Thyroid gland (tissue), 4 donors: ENCODE data around the gene MAGI3. TPM values are rescaled to one million over a fixed set of nuclear protein-coding genes. Genes with fewer than 3 reads are reported as not detected.

Source experiments
- DNase-seq, 2 donors: peaks; one replicate each; pipeline ENCODE4 v3.0.0-alpha.2; 2019
- H3K27ac ChIP-seq, 3 donors: fragments of 200-600 bp; sonication (generic); 1 replicate in 2 of 3; 2 replicates in 1 of 3; pipeline ENCODE4 v1.5.1; 2016 to 2019; ENCODE audit warnings: mild to moderate bottlenecking in 1 of 3, moderate library complexity in 1 of 3
- H3K27me3 ChIP-seq: fragments of 200-600 bp; sonication (generic); one replicate; pipeline ENCODE4 v1.5.1; 2019
- H3K36me3 ChIP-seq, 2 donors: fragments of 200-600 bp; sonication (generic); one replicate each; pipeline ENCODE4 v1.5.1; 2016 to 2019
- H3K4me1 ChIP-seq, 2 donors: fragments of 200-600 bp; sonication (generic); one replicate each; pipeline ENCODE4 v1.5.1; 2017 to 2019
- H3K4me3 ChIP-seq, 3 donors: fragments of 200-600 bp; sonication (generic); replicated peaks in 1 of 3; 1 replicate in 2 of 3; 2 replicates in 1 of 3; pipeline ENCODE4 v1.5.1; 2016; ENCODE audit warnings: mild to moderate bottlenecking in 1 of 3
- H3K9me3 ChIP-seq: fragments of 200-600 bp; sonication (generic); one replicate; pipeline ENCODE4 v1.5.1; 2017
- CTCF ChIP-seq, 6 experiments: fragments of 200-600 bp in 3 of 6; fragments of 450-650 bp in 3 of 6; sonication (generic) in 3 of 6; IDR thresholded peaks; one replicate each; pipeline ENCODE4 v1.5.1; 2016 to 2019; ENCODE audit warnings: antibody characterized with exemption in 6 of 6, mild to moderate bottlenecking in 2 of 6, inconsistent platforms in 1 of 6, moderate library complexity in 1 of 6
- POLR2A ChIP-seq, 2 donors: fragments of 450-650 bp; IDR thresholded peaks; one replicate each; pipeline ENCODE4 v1.6.1; 2017; ENCODE audit warnings: antibody characterized with exemption in 2 of 2, mild to moderate bottlenecking in 2 of 2, moderate library complexity in 1 of 2
- WGBS, 2 donors: methylation state at CpG; one replicate each; pipeline ENCODE4 v1.1.5; 2017; 5-methylcytosine and 5-hydroxymethylcytosine counted together
- intact Hi-C: fragments of 100-400 bp; cut with DNase I; formaldehyde crosslinking; loops from one replicate; pipeline ENCODE4 v1.15.1; 2023
- total RNA-seq, 4 donors: library from RNA; depleted of rRNA; stranded (reverse); fragments of >200 nt; gene quantifications; one replicate each; pipeline ENCODE4 v1.2.3, GENCODE V29; 2016

The MAGI3 gene
- total RNA-seq, 4 donors from 2014 or later: 52.9 to 91.0 (median 61.9) TPM

GRCh38 chr1:113515498-113515897 lies 125.2 kb downstream of the MAGI3 start:
- no peak for TF ChIP-seq POLR2A (IDR thresholded peaks at IDR 0.05)
- TF ChIP-seq CTCF (IDR thresholded peaks at IDR 0.05): no peak
- 100% methylated on average over 1 of the region's 1 CpG for WGBS, 2 donors
- H3K36me3 ChIP-seq: no peaks in the 10 kb centered on the region
- H3K4me1 ChIP-seq: peaks cover 9 to 10% of the 10 kb centered on the region in 2 donors
- DNase-seq: no peak
- no peak overlapping the region for H3K27ac ChIP-seq
- no peak overlapping the region for H3K4me3 ChIP-seq
- H3K9me3 ChIP-seq: no peaks in the 10 kb centered on the region
- intact Hi-C loops: no loop called here
- H3K27me3 ChIP-seq: no peaks in the 10 kb centered on the region

GRCh38 chr1:113517346-113517745 lies 127.0 kb downstream of the MAGI3 start:
- no peak overlapping the region for H3K27ac ChIP-seq
- TF ChIP-seq CTCF (IDR thresholded peaks at IDR 0.05): no peak
- TF ChIP-seq POLR2A (IDR thresholded peaks at IDR 0.05): no peak
- no peaks in the 10 kb centered on the region for H3K36me3 ChIP-seq
- no peak overlapping the region for H3K4me3 ChIP-seq
- no peaks in the 10 kb centered on the region for H3K9me3 ChIP-seq
- no peak for DNase-seq
- H3K27me3 ChIP-seq: no peaks in the 10 kb centered on the region
- H3K4me1 ChIP-seq: peaks cover 9 to 10% of the 10 kb centered on the region in 2 donors
- intact Hi-C loops: no loop called here

GRCh38 chr1:113517983-113518382 lies 127.7 kb downstream of the MAGI3 start:
- Histone ChIP-seq H3K27me3 (no peaks in the 10 kb centered on the region), H3K4me3 (no peak overlapping the region), H3K9me3 (no peaks in the 10 kb centered on the region), H3K4me1 (peaks cover 9 to 10% of the 10 kb centered on the region in 2 donors), H3K36me3 (no peaks in the 10 kb centered on the region), H3K27ac (no peak overlapping the region)
- TF ChIP-seq POLR2A (IDR thresholded peaks at IDR 0.05): no peak
- no peak for TF ChIP-seq CTCF (IDR thresholded peaks at IDR 0.05)
- intact Hi-C loops: no loop called here
- DNase-seq: no peak

- no peak for TF ChIP-seq CTCF (IDR thresholded peaks at IDR 0.05)
- no peak for TF ChIP-seq POLR2A (IDR thresholded peaks at IDR 0.05)
- no peak overlapping the region for H3K4me3 ChIP-seq
- no peaks in the 10 kb centered on the region for H3K27me3 ChIP-seq
- H3K9me3 ChIP-seq: no peaks in the 10 kb centered on the region
- peaks cover 8 to 10% of the 10 kb centered on the region in 2 donors for H3K4me1 ChIP-seq
- no peaks in the 10 kb centered on the region for H3K36me3 ChIP-seq
- intact Hi-C loops: no loop called here
- no peak overlapping the region for H3K27ac ChIP-seq
- DNase-seq: no peak
Observed at GRCh38 chr1:113519556-113519955, 129.2 kb downstream of the MAGI3 start.

- H3K27me3 ChIP-seq: no peaks in the 10 kb centered on the region
- no peak overlapping the region for H3K4me3 ChIP-seq
- no peak for DNase-seq
- no peaks in the 10 kb centered on the region for H3K36me3 ChIP-seq
- WGBS, 2 donors: 75 to 79% methylated on average over 4 of the region's 4 CpGs
- TF ChIP-seq POLR2A (IDR thresholded peaks at IDR 0.05) (no peak), CTCF (IDR thresholded peaks at IDR 0.05) (no peak)
- intact Hi-C loops: no loop called here
- H3K4me1 ChIP-seq: peaks cover 9% of the 10 kb centered on the region in 2 donors
- no peak overlapping the region for H3K27ac ChIP-seq
- H3K9me3 ChIP-seq: no peaks in the 10 kb centered on the region
Observed at GRCh38 chr1:113530021-113530420, 139.7 kb downstream of the MAGI3 start.
